D721Med (cell line): ENCODE data around the gene POU5F2.

ENCODE experiments used
- DNase-seq: peaks from one replicate; pipeline ENCODE4 v3.0.0; 2011; ENCODE audit warnings: low spot score; ENCODE audit not compliant: insufficient read length
- FAIRE-seq: peaks from 2 replicates; lab custom pipeline; 2011; peaks lifted over from hg19 to GRCh38; lab: Jason Lieb, UNC
- CTCF ChIP-seq: IDR thresholded peaks from 2 replicates; pipeline ENCODE4 v1.5.1; 2012; ENCODE audit warnings: mild to moderate bottlenecking, control low read depth; ENCODE audit not compliant: insufficient read depth; ENCODE audit errors: missing control alignments

POU5F2 gene

GRCh38 chr5:93741136-93741811 lies at the start of gene POU5F2:
TSS of gene POU5F2 (minus strand) at chr5:93741600. CDS start at chr5:93741563, 37 bp downstream.
- DNase-seq (no peak), FAIRE-seq (no peak)
- no peak for TF ChIP-seq CTCF

- TF ChIP-seq CTCF: no peak
- DNase-seq: no peak
- no peak for FAIRE-seq
Observed at GRCh38 chr5:93790401-93790800, 49.0 kb upstream of the POU5F2 start.

- no peak for TF ChIP-seq CTCF
- no peak for DNase-seq
- FAIRE-seq: no peak
Observed at GRCh38 chr5:93789173-93790067, 48.0 kb upstream of the POU5F2 start.

- no peak for TF ChIP-seq CTCF
- DNase-seq (no peak), FAIRE-seq (no peak)
Observed at GRCh38 chr5:93787598-93787997, 46.2 kb upstream of the POU5F2 start.

- FAIRE-seq: no peak
- no peak for TF ChIP-seq CTCF
- no peak for DNase-seq
Observed at GRCh38 chr5:93785475-93785874, 44.1 kb upstream of the POU5F2 start.

GRCh38 chr5:93782978-93783377 lies 41.6 kb upstream of the POU5F2 start:
- no peak for TF ChIP-seq CTCF
- FAIRE-seq (no peak), DNase-seq (no peak)

GRCh38 chr5:93777620-93778019 lies 36.2 kb upstream of the POU5F2 start:
- FAIRE-seq: no peak
- TF ChIP-seq CTCF: no peak
- no peak for DNase-seq
